Subcutaneous preadipocyte (primary cell): ENCODE data around the gene BIK. TPM values are rescaled to one million over a fixed set of nuclear protein-coding genes. Genes with fewer than 3 reads are reported as not detected.

Source experiments
- total RNA-seq: library from RNA; depleted of rRNA; stranded (reverse); fragments of >200 nt; gene quantifications from 2 replicates; pipeline ENCODE4 v1.2.3, GENCODE V29; 2012

The BIK gene, protein sequence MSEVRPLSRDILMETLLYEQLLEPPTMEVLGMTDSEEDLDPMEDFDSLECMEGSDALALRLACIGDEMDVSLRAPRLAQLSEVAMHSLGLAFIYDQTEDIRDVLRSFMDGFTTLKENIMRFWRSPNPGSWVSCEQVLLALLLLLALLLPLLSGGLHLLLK
- total RNA-seq, result under 0.01 TPM in 1 of 2 replicates, not detected in the other

DNA sequence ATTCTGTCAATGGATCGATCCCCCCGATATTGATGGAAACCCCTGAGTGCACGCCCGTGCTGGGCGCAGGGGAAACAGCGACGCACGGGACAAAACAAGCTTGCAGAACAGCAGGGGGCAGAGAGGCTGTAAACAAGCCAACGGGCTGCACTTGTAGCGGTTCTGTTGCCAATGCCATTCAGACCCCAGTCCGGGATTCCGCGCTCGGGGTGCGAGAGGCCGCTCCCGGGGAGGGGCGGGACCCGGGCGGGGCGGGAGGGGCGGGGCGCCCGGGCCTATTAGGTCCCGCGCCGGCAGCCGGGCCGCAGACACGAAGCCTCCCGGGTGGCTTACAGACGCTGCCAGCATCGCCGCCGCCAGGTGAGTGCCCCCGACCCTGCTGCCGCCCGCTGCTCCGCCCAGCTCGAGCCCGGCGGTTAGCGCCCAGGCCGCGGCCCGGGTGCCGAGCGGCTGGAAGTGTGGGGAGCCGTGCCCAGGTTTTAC lies at the start of gene BIK:
Gene BIK (plus strand): TSS at position 307 of the 483 bp plus-strand sequence. CDS start 13,273 bp downstream, outside the sequence.

DNA sequence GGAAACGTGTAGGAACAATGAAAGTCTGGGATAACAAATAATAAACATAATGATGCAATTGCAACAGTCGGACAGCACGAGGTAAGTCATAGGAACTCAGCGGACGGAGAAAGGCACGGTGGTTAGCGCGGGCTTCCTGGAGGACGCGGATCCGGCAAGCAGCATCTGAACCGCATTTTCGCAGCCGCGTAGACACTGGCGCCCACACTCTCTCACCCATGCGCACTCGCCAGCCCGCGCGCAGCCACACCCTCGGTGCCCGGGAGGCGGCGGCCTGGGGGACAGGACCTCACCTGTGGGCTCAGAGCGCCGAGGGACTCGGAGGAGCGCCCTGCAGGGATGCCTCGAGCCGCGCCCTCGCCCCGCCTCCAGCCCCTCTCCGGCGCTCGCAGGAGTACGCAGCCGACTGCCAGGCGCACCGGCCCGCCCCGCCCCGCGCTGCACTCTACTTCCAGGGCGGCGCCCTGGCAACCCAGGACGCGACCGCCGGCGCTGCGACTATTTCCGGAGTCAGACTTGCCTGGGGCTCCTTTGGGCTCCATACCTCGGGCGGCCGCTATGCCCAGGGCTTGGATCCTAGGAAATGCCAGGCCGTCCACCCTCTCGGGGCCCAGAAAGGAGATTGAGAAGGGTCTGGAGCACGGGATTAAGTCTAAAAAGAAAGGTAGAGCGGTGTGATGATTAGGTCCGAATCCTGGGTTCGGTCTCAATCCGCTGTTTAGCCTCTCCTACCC lies 21.4 kb upstream of the BIK start, which contains the start of gene TTLL1:
Gene TTLL1 (minus strand): TSS at position 408 of the 734 bp plus-strand sequence. CDS start 13,805 bp downstream, outside the sequence.

DNA sequence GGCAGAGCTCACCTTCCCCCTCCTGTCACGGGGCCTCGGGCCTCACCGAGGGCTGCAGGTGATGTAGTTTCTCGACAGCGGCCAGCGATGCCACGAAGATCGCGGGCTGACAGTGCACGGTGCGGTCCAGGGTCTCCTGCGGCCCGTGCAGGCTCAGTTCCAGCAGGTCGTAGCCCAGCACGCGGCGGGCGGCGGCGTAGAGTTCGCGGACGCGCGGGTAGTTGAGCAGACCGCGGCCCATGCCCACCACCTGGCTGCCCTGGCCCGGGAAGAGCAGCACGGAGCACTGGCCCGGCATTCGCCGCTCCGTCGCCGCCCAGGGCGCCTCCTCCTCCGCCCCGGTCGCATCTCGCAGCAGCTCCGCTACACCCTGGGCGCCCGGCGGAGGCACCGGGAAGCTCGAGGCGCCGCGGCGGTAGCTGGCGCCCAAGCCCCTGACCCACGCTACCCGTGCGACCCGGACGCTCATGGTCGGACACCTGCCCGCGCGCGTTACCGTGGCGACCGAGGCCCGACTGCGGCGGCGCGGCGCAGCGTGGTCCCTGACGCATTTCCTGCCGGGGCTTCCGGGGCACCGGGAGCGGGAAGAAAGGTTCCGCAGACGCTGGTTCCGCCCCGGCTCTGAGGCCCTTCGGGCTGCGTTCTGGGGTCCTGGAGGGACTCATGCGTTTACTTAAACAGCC lies 32.5 kb downstream of the BIK start, which contains the start of gene MCAT:
Gene MCAT (minus strand): TSS at position 519 of the 683 bp plus-strand sequence. CDS start 50 bp downstream, at position 469.

DNA sequence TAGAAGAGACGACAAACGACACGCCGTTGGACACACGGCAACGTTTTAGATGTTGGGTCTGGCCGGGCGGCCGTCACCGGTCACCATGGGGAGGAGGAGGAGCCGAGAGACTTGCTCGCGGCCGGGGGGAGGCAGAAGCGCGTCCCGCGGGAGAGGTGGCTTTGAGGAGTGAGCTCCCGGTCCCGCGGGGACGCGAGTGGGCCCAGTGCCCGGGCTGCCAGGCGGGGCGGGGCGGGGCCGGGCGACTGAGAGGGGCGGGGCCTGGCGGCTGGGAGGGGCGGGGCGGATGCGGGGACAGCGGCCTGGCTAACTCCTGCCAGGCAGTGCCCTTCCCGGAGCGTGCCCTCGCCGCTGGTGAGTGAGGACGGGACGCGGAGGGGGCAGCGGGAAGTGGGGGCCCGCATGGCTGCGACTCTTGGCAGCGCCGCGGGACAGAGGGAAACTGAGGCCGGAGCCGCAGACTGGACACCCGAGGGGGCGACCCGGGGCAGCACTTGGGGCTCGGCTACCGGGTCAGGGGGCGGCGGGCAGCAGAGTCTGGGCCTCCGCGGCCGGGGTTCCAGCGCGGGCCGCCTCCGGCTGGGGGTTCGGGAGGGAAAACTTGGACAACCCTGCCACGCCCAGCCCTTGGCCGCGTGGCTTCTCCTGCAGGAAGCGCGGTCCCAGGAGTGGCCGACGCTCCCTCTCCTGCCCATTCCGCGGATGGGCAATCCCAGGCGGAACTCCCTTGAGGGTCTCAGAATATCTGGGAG lies 40.9 kb downstream of the BIK start, which contains the start of gene TSPO:
Gene TSPO (plus strand): TSS at position 309 of the 752 bp plus-strand sequence. CDS start 7,680 bp downstream, outside the sequence.

Other genes starting within 250 kb of the BIK start
- gene PACSIN2, start 95.6 kb upstream of the BIK start, total RNA-seq, result 29.0 and 33.8 TPM in 2 replicates
- 6.1 and 9.9 TPM in 2 replicates for gene TTLL1, start 21.4 kb upstream of the BIK start, total RNA-seq
- gene MCAT, start 32.6 kb downstream of the BIK start, total RNA-seq, result 19.5 and 20.5 TPM in 2 replicates
- gene TSPO, start 40.8 kb downstream of the BIK start, total RNA-seq, result 210 and 272 TPM in 2 replicates
- 60.3 and 80.7 TPM in 2 replicates for gene TTLL12, start 76.4 kb downstream of the BIK start, total RNA-seq
- gene SCUBE1, start 232.6 kb downstream of the BIK start, total RNA-seq, result not detected in 2 replicates